ENCODE data around the gene FBXW10B.
"Not testable (repeated sequence)": the region's sequence is repeated elsewhere in the genome, so short reads cannot be mapped to it uniquely, and the experiment has no call there.

FBXW10B gene

DNA sequence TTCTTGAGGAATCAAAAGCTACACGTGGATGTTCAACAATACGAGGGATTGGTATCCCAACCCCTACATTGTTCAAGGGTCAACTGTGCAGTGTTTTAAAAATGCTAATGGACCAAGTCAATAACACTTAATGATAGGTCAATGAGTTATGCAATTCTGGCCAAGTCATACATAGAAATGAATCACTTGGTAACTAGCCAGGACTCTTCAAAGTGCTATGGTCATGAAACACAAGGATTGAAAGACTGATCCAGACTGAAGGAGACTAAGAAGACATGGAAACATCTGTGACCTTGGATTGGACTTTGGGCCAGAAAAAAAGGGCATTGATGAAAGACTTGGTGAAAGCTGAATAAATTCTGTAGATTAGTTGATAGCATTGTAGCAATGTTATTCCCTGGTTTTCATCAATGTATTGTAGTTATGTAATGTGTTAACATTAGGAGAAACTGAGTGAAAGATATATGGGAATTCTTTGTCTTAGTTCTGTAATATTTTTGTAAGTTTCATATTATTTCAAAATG lies 11.5 kb upstream of the FBXW10B start:
- not testable (repeated sequence) for DNase-seq

DNA sequence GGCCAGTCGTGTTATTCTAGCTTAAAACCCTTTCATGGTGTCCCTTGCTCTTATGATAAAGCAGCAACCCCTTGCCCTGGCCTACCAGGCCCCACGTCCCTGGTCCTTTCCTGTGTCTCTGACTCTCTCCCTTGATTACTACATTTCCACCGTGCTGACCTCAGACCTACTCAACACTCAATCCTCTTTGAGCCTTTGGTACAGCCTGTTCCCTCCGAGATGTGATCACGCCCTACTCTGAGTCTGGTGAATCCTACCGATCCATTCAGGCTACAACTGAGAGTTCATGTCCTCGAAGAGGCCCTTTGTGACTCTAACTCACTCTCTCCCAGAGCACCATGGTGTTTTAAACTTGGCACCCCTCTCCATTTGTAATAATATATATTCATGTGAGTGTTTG lies 10.5 kb upstream of the FBXW10B start:
- DNase-seq: not testable (repeated sequence)

DNA sequence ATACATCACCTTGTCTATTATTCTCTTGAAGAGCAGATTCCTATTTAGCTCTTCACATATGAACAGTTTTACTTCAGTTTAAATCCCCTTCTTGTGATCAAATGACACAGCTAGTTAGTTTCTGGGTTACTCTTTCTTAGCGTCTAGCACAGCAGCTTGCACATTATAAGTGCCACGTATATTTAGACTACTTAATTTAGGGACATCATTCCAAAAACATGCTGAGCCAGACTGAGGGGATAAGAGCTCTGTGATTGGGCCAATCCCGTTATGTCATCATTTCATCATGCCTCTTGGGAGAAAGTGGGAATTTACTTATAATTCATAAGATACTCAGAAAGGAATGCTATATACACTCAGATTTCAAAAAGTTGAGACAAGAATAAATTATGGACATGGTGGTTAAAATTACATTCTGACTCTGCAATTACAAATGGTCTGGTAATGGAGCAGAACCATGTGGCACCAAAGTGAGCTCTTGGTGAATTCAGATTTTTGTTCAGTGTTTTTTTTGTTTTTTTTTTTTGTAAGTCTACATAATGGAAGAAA lies 4.2 kb upstream of the FBXW10B start:
- DNase-seq: not testable (repeated sequence)

DNA sequence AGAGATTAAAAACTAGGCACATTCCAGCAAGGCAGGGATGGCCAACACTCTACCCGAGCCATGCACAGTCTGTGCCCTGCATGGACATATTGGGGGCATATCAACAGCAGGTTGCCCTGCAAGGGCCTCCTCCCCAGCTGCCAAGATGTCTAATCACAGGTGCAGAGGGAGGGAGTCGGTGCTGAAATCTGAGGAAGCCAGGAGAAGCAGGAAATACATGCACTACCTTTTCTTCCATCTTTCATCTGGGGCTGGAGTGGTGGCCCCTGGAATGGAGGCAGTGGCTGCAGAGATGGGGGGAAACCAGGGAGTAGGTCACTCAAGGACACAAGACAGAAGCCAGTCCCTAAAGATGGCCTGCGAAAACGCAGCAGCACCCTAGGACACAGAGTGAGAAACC lies 3.8 kb upstream of the FBXW10B start:
- DNase-seq: not testable (repeated sequence)

DNA sequence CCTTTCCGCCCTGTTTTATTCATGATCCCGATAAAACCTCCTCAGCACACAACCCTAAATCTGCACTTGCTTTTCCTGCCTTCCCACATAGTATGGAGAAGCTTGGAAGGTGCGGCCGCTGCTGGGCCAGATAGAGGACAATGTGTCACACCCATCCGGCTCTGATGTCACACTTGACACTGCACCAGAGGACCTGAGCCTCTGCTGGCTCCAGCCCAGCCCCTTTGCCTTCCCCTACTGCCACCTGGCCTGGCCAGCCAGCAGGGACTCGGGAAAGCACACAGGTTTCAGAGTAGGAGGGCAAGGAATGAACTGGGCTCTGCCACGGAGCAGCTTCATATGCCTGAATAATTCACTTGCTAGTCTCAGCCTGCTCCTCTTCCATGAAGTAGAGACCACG lies 2.6 kb upstream of the FBXW10B start:
- not testable (repeated sequence) for DNase-seq

DNA sequence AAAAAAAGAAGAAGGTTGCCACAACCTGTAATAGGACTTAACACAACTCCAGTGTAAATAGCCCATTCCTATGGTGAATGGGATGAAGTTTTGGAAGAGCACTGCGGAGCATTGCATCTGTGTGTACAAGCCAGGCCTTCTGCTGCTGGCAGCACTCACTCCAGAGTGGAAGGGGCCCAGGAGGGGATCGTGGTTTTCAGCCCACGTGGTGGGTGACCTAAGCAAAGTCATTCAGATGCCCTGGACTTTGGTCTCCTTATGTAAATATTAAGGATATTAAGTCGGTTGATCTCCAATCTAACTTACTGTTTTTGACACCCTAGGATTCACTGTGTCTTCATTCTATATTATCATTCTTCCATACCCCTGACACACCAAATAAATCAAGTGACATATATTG lies 2.7 kb downstream of the FBXW10B start:
- not testable (repeated sequence) for DNase-seq

DNA sequence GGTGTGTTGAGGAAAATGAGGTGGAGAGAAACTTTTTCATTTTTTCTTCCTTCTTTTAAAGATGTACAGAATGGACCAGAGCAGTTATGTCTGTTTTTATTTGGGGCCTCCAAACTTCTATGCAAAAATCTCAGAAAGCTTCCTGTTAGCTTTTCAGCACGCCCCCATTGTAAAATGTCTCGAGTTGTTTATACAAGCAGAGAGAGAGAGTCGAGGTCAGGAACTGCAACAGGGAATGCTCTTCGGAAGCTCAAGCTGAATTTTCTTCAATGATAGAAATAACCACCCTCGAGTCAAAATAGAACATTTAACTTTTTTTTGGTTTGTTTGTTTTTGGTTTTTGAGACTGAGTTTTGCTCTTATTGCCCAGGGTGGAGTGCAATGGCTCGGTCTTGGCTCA lies 3.7 kb downstream of the FBXW10B start:
- not testable (repeated sequence) for DNase-seq

DNA sequence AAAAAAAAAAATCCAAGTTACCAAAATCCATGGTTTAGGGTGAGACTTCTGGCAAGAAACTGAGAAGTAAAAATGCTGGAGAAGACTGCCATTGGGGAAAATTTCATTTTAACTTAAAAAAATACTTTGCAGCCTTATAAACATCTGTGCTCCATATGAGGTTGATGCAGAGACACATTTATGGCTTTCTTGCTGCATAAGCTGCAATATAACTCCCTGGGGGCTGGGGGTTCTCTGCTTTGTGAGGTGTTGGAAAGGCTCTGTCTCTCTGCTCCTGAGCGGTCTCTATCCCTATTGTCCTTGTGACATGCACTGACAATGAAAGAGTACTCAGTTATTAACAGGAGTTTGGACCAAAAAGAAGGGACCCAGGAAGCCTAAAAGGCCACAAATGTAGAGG lies 6.4 kb downstream of the FBXW10B start:
- DNase-seq: not testable (repeated sequence)

DNA sequence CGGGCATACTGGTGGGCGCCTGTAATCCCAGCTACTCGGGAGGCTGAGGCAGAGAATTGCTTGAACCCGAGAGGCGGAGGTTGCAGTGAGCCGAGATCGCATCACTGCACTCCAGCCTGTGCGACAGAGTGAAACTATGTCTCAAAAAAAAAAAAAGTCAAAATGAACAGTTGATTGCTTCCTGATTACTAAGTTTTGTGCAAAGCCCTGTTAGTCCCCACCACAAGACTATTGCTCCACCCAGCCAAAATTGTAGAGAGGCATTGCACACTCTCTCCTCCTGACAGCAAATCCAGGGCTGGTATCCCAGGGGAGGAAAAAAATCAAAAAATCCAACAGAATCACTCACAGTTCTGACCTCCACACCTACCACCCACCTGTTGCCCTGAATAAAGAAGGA lies 26.5 kb downstream of the FBXW10B start:
- not testable (repeated sequence) for DNase-seq

DNA sequence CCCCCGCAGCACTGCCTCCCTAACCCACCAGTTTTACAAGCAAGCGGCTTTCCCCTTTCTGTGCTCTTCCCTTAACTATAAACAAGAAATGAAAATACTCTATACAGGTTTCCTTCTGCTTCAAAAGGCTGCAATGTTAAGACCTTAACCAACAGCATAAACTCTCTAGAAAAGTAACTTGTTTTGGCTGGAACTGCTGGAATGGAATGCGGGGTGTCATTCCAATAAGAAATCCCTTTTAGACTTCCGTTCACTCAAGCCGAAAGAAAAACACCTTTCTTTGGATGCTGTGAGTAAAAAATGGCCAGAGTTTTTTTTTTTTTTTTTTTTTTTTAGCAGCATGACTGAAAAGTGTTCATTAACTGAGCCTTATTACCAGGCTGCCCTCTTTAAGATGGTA lies 27.5 kb downstream of the FBXW10B start:
- DNase-seq: not testable (repeated sequence)

DNA sequence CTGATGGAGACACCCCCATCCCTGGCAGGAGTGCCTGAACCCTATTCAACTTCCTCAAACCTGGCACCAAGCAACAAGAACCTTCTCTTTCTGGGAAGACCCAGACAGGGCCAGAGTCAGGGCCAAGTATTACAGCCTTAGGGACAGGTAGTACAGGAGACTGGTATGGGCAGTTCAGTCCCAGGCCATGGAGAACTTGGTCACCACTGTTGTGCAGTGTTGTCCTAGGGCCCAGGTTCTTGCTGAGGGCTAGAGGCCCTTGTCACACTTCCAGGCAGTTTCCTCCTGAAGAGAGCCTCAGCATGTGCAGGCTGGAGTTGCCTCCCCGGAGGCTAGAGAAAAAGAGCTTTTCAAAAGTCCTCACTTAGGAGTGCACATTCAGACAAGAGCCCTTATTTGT lies 28.7 kb downstream of the FBXW10B start:
- DNase-seq: not testable (repeated sequence)

DNA sequence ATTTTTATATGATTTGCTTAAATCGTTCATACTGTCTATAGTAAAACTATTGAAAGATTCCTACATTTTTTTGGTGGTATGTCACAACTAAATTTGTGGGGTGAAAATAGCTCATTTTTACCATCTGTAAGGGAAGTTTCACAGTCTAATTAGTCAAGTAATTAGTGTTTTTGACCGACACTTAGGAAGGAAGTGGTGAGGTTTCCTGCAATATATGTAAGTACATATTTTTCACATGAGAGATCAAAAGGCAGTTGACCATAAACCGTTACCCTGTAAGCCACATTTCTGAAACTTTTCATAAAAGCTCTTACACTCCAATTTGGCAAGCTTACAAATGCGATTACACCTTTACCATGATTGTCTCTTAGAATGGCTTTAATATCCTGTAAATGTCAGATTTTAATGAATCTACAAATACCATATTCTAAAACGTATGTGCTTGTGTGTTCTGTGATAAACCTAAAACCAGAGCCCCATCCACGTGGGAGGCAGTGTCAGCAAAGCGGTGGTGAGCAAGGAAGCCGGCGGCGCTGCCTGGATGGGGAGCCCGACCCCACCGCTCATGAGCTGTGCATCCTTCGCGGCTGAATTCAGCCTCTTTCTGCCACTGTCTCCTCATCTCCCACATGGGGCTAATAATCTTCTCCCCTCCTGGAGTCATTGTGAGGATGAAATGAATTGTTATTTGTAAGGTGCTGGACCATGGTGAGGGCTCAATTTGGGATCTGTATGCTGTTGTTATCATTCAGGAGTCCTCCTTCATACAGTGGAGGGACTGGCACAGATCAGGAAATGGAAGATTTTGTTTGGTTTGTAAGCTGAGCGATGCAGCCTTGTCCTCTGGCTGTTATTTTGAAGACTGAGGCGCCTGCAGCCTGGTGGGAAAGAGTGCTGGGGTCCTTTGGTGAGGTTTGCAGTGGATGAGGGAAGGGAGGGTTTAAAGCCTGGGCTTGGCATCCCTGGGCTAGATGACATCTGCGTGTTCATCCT lies 29.7 kb downstream of the FBXW10B start:
- DNase-seq: not testable (repeated sequence)

DNA sequence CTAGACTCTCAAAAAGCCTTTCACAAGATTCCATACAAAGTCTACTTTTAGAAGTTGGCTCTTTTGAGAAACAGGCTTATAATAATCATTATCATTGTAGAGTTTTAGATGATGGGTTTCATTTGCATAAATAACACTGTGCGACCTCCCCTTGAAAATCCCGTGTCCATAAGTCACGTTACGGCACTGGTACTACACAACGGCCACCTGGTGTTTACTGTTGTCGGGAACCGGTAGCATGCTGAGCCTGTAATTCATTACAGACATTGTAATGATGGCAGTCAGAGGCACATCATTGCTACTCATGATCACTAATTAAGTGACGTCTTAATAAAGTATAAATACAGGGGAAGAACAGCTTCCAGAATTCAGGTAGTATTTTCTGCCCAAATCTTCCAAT lies 31.5 kb downstream of the FBXW10B start:
- not testable (repeated sequence) for DNase-seq

DNA sequence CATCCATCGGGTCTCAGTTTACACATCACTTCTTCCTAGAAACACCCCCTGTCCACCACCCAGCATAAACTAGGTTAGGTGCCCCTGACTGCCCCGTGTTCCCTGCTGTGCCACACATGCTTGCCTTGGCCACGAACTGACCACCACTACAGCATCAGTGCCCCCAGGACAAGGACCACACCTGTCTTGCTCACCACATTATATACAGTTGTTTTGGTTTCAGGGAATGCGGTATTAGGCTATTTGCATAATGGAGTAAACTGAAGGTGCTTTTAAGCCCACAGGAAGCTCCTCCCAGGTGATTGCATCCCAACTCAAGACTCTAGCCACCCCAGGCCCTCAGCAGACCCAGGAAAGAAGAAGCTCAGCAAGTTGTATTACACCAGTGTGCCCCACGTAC lies 36.2 kb downstream of the FBXW10B start:
- DNase-seq: not testable (repeated sequence)

DNA sequence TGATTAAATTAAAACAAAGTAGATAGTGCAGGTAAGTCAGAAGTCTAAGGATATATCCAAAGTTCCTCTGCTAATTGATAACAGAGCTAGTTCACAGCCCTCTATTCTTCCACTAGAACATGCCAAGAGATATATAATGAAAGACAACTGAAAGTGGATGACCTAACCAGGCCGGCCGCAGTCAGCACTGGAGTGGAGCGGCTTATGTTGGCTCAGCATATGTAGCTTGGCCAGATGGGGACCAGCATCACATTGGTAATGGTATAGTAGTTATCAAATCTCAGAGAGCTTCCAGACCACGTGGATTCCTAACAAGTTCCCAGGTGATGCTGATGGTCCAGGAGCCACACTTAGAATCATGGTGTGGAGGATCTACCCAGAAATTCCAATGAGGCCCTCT lies 38.0 kb downstream of the FBXW10B start:
- DNase-seq: not testable (repeated sequence)

DNA sequence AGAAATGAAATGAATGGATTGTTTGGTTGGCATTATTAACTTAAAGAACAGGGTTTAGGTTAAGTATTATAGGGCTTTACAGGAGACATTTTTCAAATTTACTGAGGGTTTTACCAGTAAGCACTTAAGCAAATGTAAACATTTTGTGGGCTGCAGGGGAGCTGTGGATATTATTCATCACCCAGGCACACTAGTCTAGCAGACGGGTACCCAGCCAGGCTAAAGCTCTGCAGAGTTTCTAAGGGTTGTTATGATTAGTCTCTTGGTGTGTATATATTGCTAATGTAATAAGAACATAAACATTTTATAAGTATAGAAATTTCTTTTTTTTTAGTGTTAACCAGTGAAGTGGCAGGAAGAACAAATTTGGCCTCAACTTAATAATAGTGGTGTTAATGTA lies 42.7 kb downstream of the FBXW10B start:
- not testable (repeated sequence) for DNase-seq

DNA sequence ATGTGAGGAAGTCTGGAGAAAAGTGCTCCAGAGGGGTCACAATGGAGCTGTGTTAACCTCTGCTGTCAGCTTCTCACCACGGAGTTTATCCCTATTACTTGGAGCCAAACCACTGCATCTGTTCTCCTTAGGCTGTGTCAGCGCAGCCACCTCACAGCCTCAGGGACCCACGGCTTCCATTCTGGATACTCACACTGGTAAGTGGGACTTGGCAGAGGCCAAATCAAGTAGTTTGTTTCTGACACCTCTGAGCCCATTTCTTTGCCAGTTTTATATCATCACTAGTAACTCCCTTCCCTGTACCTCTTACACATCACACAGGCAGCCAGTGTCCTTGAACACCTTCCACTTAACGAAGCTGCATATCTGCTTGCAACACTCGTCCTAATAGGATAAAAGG lies 44.8 kb downstream of the FBXW10B start:
- DNase-seq: not testable (repeated sequence)

DNA sequence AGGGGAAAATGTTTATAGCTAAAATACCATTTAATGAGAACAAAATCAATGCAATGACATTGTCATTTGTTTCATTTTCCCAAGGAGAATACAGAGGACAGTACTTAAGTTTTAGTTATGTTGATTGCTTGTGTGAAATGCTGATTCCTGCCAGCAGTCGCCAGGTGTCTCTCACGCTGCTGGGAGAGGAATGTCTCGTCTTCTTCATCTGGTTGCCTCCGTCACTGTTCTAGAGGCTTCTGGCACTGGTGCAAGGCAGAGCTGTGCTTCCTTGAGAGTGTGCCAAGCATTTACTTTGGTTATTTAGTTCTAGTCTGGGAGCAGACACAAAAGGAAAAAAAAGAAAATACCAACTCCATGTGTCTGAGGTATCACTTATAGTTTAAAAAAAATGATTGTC lies 45.6 kb downstream of the FBXW10B start:
- DNase-seq: not testable (repeated sequence)
